NCI-H748 treated with DMSO at 0.1 percent for 48 hours (cell line): ENCODE measurements around the gene IGSF3.
"Not testable (repeated sequence)": the region's sequence is repeated elsewhere in the genome, so short reads cannot be mapped to it uniquely, and the experiment has no call there.

Experiments
- DNase-seq: peaks from one replicate; lab custom pipeline; 2025; lab: John Stamatoyannopoulos, UW

The IGSF3 gene

GRCh38 chr1:116630057-116630456 is 37.5 kb downstream of the IGSF3 start:
- DNase-seq = not testable (repeated sequence)

- not testable (repeated sequence) for DNase-seq
These were observed 38.1 kb downstream of the IGSF3 start for GRCh38 chr1:116629441-116629840.

GRCh38 chr1:116628448-116628847 is 39.1 kb downstream of the IGSF3 start:
- no peak for DNase-seq

- not testable (repeated sequence) for DNase-seq
These were observed 40.2 kb downstream of the IGSF3 start for GRCh38 chr1:116627357-116627756.

GRCh38 chr1:116626915-116627314 is 40.6 kb downstream of the IGSF3 start:
- not testable (repeated sequence) for DNase-seq

- DNase-seq = not testable (repeated sequence)
These were observed 42.4 kb downstream of the IGSF3 start for GRCh38 chr1:116625155-116625554.

- DNase-seq = no peak
These were observed 43.5 kb downstream of the IGSF3 start for GRCh38 chr1:116624040-116624439.

- DNase-seq = not testable (repeated sequence)
These were observed 45.0 kb downstream of the IGSF3 start for GRCh38 chr1:116622496-116622895.

- DNase-seq = not testable (repeated sequence)
These were observed 45.8 kb downstream of the IGSF3 start for GRCh38 chr1:116621756-116622155.

GRCh38 chr1:116620392-116620791 is 47.1 kb downstream of the IGSF3 start:
- not testable (repeated sequence) for DNase-seq

- peak; percentile 72 for DNase-seq
These were observed 48.4 kb downstream of the IGSF3 start for GRCh38 chr1:116619106-116619505.

- DNase-seq = not testable (repeated sequence)
These were observed 49.7 kb downstream of the IGSF3 start for GRCh38 chr1:116617808-116618207.

- not testable (repeated sequence) for DNase-seq
These were observed 53.7 kb downstream of the IGSF3 start for GRCh38 chr1:116613825-116614224.

GRCh38 chr1:116609801-116610371 is 57.6 kb downstream of the IGSF3 start:
- not testable (repeated sequence) for DNase-seq

GRCh38 chr1:116608841-116609240 is 58.7 kb downstream of the IGSF3 start:
- DNase-seq = not testable (repeated sequence)

- not testable (repeated sequence) for DNase-seq
These were observed 59.4 kb downstream of the IGSF3 start for GRCh38 chr1:116608151-116608550.

GRCh38 chr1:116607463-116607862 is 60.1 kb downstream of the IGSF3 start:
- not testable (repeated sequence) for DNase-seq

GRCh38 chr1:116606067-116606466 is 61.5 kb downstream of the IGSF3 start:
- DNase-seq = not testable (repeated sequence)

GRCh38 chr1:116605315-116605714 is 62.2 kb downstream of the IGSF3 start:
- no peak for DNase-seq

- not testable (repeated sequence) for DNase-seq
These were observed 63.1 kb downstream of the IGSF3 start for GRCh38 chr1:116604408-116604807.

- DNase-seq = not testable (repeated sequence)
These were observed 63.9 kb downstream of the IGSF3 start for GRCh38 chr1:116603646-116604045.

- not testable (repeated sequence) for DNase-seq
These were observed 68.2 kb downstream of the IGSF3 start for GRCh38 chr1:116599369-116599768.

GRCh38 chr1:116598420-116599036 is 69.0 kb downstream of the IGSF3 start:
- DNase-seq = not testable (repeated sequence)

GRCh38 chr1:116597388-116597787 is 70.1 kb downstream of the IGSF3 start:
- not testable (repeated sequence) for DNase-seq
